HG02884 (cell line): ENCODE measurements around the gene WWOX.

ENCODE experiments used
- ATAC-seq: cut with Tn5 transposase; IDR thresholded peaks from one replicate; pipeline ENCODE4 v1.9.1; 2021; ENCODE audit warnings: mild to moderate bottlenecking, moderate library complexity; ENCODE audit not compliant: unreplicated experiment

Gene WWOX

GRCh38 chr16:78485188-78485916, 385.9 kb downstream of the WWOX start:
- ATAC-seq = no peak

GRCh38 chr16:78485917-78486257, 386.4 kb downstream of the WWOX start:
- ATAC-seq = no peak

DNA sequence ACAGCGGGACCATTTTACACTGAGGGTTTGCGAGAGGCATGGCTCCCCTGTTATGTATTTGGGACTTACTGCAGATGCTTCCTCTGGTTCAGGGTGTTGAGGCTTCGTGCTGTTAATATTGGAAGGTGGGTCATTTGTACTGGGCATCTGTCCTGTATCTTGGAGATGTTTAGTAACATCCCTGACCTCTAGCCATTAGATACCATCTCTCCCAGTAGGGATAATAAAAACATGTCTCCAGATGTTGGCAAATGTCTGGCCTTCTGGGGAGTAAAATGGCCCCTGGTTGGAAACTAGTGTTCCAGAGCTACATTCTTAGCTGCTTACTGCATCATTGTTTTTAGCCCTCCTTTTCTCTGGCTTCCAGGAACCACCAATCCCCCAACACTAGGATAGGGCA, 388.0 kb downstream of the WWOX start:
- no peak for ATAC-seq

DNA sequence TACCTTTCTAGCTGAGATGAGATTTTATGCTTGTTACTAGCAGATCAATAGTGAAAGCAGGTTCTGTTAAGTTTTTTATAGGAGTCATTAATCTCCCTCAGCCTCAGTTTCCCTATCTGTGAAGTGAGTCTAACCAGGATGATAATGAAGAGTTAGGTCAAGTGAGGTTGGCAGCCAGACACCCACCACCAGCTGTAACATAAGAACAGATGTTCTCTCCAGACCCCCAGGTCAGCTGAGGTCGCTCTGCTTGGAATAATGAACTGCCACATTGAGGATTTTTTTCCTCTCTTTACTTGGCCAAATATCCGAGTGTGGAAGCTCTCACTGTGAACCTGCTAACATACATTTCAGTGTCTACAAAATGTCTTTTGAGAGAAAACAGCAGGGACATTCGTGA, 389.6 kb downstream of the WWOX start:
- no peak for ATAC-seq

DNA sequence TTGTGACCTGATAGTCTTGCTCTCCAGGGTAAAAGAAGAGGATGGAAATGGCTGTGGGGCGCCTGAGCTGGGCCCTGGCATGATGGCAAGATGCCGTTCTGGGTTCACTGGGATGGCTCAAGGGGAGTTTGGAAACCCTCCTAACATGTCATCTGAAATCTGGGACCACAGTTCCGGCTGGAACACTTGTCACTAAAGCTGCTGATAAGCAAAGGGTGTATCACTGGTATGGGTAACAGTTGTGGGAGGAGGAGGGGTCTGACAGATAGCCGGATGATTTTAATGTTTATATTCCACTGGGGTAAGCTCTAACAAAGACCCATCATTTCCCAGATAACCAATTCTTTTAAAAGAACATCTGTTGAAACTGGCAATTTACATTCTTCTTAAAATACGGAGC, 390.2 kb downstream of the WWOX start:
- ATAC-seq = no peak

- no peak for ATAC-seq
These were observed 391.0 kb downstream of the WWOX start for GRCh38 chr16:78490431-78490830.

DNA sequence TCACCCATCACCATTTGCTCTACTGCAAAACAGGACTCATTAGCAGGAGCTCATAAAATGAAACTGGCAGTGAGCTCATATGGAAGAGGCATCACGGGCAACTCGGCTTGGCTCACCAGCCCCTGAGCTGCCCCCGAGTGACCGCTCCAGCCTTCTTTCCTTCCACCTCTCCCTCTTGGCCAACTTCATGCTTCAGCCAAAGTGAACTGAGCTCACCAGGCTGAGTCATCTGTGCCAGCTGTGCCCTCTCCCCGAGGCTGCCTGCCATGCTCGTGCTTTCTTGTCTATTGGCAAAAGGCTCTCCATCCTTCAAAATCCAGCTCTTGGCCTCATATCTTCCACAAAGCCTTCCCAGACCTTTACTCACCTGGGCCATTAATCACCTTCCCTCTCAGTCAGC, 391.4 kb downstream of the WWOX start:
- ATAC-seq = no peak

- ATAC-seq = no peak
These were observed 394.1 kb downstream of the WWOX start for GRCh38 chr16:78493573-78493972.

- ATAC-seq = no peak
These were observed 394.7 kb downstream of the WWOX start for GRCh38 chr16:78494105-78494504.

DNA sequence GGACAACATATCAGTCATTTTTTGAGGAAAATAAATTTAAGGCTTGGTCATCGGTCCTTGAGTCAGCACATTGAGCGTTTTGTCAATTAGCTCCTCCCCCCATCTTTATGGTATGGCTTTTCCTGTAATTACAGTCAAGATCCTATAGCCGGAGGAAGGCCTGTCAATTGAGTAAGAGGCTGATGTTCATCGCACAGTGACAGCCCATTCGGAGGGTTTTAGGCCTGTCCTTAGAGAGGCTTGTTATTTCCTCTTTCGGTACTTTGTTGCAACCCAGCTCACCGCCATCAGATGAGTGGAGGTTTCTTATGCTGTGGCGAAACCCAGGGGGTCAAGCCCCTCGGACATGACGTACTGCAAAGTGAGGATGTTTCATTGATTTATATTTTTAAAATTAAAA, 395.2 kb downstream of the WWOX start:
- no peak for ATAC-seq

- ATAC-seq = no peak
These were observed 396.7 kb downstream of the WWOX start for GRCh38 chr16:78496189-78496588.

GRCh38 chr16:78499399-78499798, 399.9 kb downstream of the WWOX start:
- ATAC-seq = no peak

GRCh38 chr16:78500659-78501270, 401.3 kb downstream of the WWOX start:
- no peak for ATAC-seq

DNA sequence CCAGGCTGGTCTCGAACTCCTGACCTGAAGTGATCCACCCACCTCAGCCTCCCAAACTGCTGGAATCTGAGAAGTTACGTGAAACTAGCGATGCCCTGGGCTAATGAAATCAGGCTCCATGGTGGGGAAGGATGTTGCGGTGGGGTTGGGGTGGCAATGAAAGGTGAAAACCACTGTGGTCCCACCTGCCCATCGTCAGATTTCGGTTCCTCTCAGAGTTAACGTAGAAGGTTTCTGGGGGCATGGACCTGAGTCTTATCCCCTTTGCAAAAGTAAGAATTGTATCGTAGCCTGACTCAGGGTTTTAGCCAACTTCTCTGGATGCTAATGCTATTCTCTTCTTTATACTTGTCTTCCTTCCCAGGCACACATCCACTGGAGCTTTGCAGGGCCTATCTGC, 402.3 kb downstream of the WWOX start:
- ATAC-seq = no peak

DNA sequence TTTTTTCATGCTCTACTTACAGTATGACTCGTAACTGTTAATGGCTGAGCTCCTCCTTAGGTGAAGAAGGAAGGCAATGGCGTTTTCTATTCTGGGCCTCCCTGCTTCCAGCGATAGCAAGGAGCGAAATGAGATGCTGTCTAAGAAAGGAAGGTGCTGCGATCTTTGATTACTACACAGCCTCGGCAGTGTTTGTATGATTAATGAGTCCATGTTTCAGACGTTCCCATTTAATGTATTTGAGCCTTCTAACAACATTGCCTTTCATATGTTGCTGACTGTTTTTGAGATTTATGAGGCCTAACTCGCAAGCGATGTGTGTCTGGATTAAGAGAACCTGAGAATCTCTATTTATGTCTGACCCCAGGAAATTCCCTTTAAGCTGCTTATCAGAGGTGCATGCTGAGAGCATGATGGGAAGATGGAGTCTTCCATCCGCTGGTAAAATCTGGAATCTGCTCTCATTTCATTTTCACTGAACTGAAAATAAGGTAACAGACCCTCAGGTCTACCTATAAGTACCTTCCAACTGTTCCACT, 403.4 kb downstream of the WWOX start:
- no peak for ATAC-seq

DNA sequence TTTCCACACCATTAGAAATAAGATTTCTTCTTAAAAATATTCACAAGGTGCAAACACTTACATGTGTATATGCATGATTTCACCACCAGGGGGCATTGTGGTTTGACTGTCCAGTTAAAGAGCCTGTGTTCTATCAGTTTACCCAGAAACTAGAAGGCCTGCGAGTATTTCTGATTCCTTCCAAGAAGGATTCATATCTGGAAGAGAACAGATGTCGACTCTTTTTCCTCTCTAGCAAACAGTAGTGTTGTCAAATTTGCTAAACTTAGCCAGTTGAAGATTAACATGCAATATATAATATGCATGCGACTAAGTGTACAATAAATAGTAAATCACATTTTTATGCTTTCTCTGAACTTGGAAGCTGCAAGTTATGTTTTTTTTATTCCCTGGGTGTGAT, 404.1 kb downstream of the WWOX start:
- no peak for ATAC-seq

- ATAC-seq = no peak
These were observed 405.0 kb downstream of the WWOX start for GRCh38 chr16:78504401-78504851.

- no peak for ATAC-seq
These were observed 405.6 kb downstream of the WWOX start for GRCh38 chr16:78505036-78505435.

DNA sequence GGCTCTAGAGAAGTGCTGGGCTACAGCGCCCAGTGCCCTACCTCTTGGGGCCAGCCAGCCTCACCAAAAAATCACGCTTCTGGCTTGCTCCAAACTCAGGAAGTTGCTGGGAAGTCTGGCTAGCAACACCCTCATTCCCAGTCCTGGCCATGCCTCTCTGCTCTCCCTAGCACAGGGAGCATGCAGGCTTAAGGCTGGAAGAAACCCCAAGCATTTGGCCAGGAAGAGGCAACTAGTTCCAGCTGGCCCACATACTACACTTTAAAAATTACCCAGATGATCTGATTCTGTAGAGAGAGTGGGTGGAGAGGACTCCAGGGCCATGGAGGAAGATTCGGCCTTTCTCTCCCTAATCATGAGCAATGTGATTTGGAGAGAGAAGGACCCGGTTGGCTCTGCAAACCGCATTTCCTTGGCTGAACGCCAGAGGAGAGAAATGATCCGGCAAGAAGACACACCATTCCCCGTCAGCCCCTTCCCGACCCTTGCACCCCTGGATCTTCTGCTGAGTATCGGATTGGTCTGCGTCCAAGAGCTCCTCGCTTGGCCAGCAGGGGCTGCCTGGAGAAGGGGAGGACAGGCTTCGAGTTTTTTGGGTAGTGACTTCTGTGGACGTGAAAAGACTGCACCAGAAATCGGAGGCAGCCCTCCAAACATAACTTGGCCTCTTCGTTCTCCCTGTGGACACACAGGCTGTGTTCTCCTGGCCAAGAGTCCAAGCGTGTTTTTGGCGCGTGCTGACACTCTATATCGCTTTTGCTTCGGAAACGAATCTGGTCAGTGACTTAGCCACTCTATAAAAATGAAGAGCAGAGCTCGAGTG, 406.3 kb downstream of the WWOX start:
- ATAC-seq = no peak

DNA sequence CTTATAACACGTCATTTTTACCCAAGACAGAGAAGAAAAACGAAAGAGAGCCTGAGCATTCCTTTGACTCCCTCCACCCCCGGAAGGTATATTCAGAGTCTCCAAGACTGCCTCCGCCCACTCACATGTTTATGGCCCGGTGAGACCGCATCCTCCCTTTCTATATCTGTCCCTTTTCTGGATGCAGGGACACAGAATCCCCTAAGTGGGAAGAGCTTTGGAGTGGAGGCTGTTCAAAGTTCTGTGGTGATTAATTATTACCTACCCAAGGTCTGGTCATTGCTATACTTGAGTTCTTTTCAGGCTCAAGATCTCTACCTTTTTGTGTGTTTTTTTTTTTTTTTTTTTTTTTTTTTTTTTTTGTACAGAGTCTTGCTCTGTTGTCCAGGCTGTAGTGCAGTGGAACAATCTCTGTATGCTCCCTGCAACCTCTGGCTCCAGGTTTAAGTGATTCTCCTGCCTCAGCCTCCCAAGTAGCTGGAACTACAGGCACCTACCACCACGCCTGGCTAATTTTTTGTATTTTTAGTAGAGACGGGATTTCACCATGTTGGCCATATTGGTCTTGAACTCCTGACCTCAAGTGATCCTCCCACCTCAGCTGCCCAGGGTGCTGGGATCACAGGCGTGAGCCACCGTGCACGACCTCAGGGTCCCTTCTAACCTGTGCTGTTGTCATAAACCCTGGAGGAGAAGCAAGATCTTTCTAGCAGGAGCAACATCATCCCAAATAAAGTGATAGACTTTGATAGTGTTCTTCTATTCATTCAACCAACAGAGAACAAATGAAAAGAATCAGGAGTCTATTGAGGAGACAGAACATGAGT, 407.1 kb downstream of the WWOX start:
- ATAC-seq = no peak

DNA sequence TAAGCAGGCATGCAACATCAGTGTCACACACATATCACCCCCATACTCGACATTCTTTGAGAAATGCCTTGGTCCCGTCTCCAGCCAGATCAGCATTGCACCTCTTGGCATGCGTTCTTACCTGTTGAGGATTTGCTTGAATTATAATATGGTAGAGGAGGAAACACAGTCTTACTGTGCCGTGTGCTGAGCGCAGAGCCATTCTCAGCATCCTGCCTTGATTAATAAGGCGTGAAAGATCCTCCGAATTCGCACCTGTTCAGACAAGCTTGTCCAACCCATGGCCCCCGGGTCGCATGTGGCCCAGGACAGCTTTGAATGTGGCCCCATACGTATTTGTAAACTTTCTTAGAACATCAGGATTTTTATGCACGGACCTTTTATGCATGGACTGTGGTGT, 408.1 kb downstream of the WWOX start:
- ATAC-seq = no peak
